ENCODE data around the gene SSR2.

GRCh38 chr1:156048663-156049258, 28.0 kb upstream of the SSR2 start:
- TF ChIP-seq CTCF (IDR thresholded peaks at IDR 0.05) (no peak), EP300 (IDR thresholded peaks at IDR 0.05) (no peak), POLR2A (IDR thresholded peaks at IDR 0.05; ENCODE audit: low read depth) (no peak), POLR2AphosphoS5 (IDR thresholded peaks at IDR 0.05) (no peak)

Data from esophagus muscularis mucosa (tissue), 4 donors.